SU-DHL-6 (cell line): Measurements from ENCODE around the gene TBL1X.
"Not testable (repeated sequence)": the region's sequence is repeated elsewhere in the genome, so short reads cannot be mapped to it uniquely, and the experiment has no call there.

Experiments
- H2AFZ ChIP-seq: fragments of 200-600 bp; sonication (generic); 2 replicates; pipeline ENCODE4 v1.6.1; 2014; ENCODE audit warnings: low read depth, mild to moderate bottlenecking, moderate library complexity, mixed read lengths, antibody characterized with exemption, low read length; ENCODE audit not compliant: severe bottlenecking
- H3F3A ChIP-seq: fragments of 200-600 bp; shearing (Covaris generic); 2 replicates; pipeline ENCODE4 v1.6.0; 2016; ENCODE audit warnings: antibody characterized with exemption, mild to moderate bottlenecking; ENCODE audit not compliant: insufficient read depth
- H3K27ac ChIP-seq: fragments of 200-600 bp; sonication (generic); 2 replicates; pipeline ENCODE4 v1.5.1; 2016; ENCODE audit warnings: low read depth, mild to moderate bottlenecking, low read length, moderate library complexity, mixed read lengths
- H3K27me3 ChIP-seq: fragments of 200-600 bp; sonication (generic), shearing (Covaris generic); 2 replicates; pipeline ENCODE4 v1.6.0; 2014; ENCODE audit warnings: mild to moderate bottlenecking, low read length
- H3K36me3 ChIP-seq: fragments of 200-600 bp; sonication (generic); 2 replicates; pipeline ENCODE4 v1.6.1; 2014; ENCODE audit warnings: mild to moderate bottlenecking, low read length, mixed read lengths
- H3K4me2 ChIP-seq: fragments of 300-600, 200-600 bp; shearing (Covaris generic), sonication (generic); 2 replicates; pipeline ENCODE4 v1.6.0; 2014; ENCODE audit warnings: low read length, low read depth, mild to moderate bottlenecking; ENCODE audit not compliant: poor library complexity, severe bottlenecking
- H3K4me3 ChIP-seq: fragments of 200-600 bp; sonication (generic); 2 replicates; pipeline ENCODE4 v1.5.1; 2014; ENCODE audit warnings: antibody characterized with exemption, low read length, mild to moderate bottlenecking, mixed read lengths; ENCODE audit not compliant: insufficient read depth, poor library complexity, severe bottlenecking
- H3K79me2 ChIP-seq: fragments of 200-600 bp; sonication (generic); 2 replicates; pipeline ENCODE4 v1.6.1; 2014; ENCODE audit warnings: mild to moderate bottlenecking, low read length, moderate library complexity; ENCODE audit not compliant: insufficient read depth
- H3K9ac ChIP-seq: fragments of 200-600 bp; sonication (generic); 2 replicates; pipeline ENCODE4 v1.7.0; 2014; ENCODE audit warnings: mild to moderate bottlenecking, low read length
- H3K9me2 ChIP-seq: fragments of 200-600 bp; sonication (generic); replicated peaks from 2 replicates; pipeline ENCODE4 v1.6.1; 2014; ENCODE audit warnings: low read length; ENCODE audit not compliant: insufficient read depth
- H3K9me3 ChIP-seq: fragments of 200-600 bp; sonication (generic); 2 replicates; pipeline ENCODE4 v1.6.1; 2014; ENCODE audit warnings: low read length, mixed read lengths; ENCODE audit not compliant: insufficient read depth
- H4K20me1 ChIP-seq: fragments of 200-600 bp; sonication (generic); 2 replicates; pipeline ENCODE4 v1.6.1; 2014; ENCODE audit warnings: low read depth, mild to moderate bottlenecking, antibody characterized with exemption, low read length, moderate library complexity, mixed read lengths
- CTCF ChIP-seq: fragments of 200-600 bp; sonication (generic); IDR thresholded peaks from one replicate; pipeline ENCODE4 v1.5.1; 2017; ENCODE audit warnings: antibody characterized with exemption, mild to moderate bottlenecking, low read length, moderate library complexity; ENCODE audit not compliant: insufficient read depth, poor library complexity, severe bottlenecking
- EZH2phosphoT487 ChIP-seq: fragments of 200-600 bp; sonication (generic), shearing (Covaris generic); conservative IDR thresholded peaks from 2 replicates; pipeline ENCODE4 v1.6.1; 2018; ENCODE audit warnings: mild to moderate bottlenecking, antibody characterized with exemption, low read length, moderate library complexity, mixed read lengths

The TBL1X gene

GRCh38 chrX:9765737-9766097 lies 300.9 kb downstream of the TBL1X start, which contains the start of gene GPR143:
TSS of gene GPR143 (minus strand) at chrX:9765847. CDS start at chrX:9765817, 30 bp downstream.
- Histone ChIP-seq H3K27me3 (no peaks in the 10 kb centered on the region), H3K9me3 (no peaks in the 10 kb centered on the region), H4K20me1 (no peaks in the 10 kb centered on the region), H3K27ac (no peak within 1 kb of the TSS), H2AFZ (no peak within 1 kb of the TSS), H3K9me2 (no peaks in the 10 kb centered on the region), H3K4me3 (no peak within 1 kb of the TSS), H3K4me2 (no peak within 1 kb of the TSS), H3K9ac (no peak within 1 kb of the TSS), H3F3A (no peaks in the 10 kb centered on the region), H3K36me3 (no peaks in the 10 kb centered on the region), H3K79me2 (no peaks in the 10 kb centered on the region)
- TF ChIP-seq EZH2phosphoT487 = no peak
- no peak for TF ChIP-seq CTCF

GRCh38 chrX:9767375-9767774 lies 302.5 kb downstream of the TBL1X start:
- Histone ChIP-seq H4K20me1 (no peaks in the 10 kb centered on the region), H3K9me2 (no peaks in the 10 kb centered on the region), H3K9me3 (no peaks in the 10 kb centered on the region), H2AFZ (no peak overlapping the region), H3K27me3 (no peaks in the 10 kb centered on the region), H3K36me3 (no peaks in the 10 kb centered on the region), H3K79me2 (no peaks in the 10 kb centered on the region), H3K9ac (no peak overlapping the region), H3K4me3 (no peak overlapping the region), H3K4me2 (no peak overlapping the region), H3F3A (no peaks in the 10 kb centered on the region), H3K27ac (no peak overlapping the region)
- TF ChIP-seq EZH2phosphoT487 = no peak
- TF ChIP-seq CTCF = no peak

DNA sequence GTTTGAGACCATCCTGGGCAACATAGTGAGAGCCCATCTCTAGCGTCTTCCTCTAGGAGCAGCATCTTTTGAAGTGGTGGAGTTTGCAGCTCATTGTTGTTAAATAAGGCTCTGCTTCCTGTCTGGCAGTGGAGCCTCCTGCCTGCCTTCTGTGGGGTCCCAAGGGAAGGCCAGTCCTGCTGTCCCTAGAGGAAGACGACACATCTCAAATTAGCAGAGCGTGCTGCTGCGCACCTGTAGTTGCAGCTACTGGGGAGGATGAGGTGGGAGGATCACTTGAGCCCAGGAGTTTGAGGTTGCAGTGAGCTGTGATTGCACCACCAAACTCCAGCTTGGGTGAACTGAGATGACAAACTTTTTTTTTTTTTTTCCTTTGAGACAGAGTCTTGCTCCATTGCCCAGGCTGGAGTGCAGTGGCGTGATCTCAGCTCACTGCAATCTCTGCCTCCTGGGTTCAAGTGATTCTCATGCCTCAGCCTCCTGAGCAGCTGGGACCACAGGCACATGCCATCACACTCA lies 303.5 kb downstream of the TBL1X start:
- H3K36me3 ChIP-seq, H3K27me3 ChIP-seq, H3K27ac ChIP-seq, H3K9me3 ChIP-seq, H3K4me2 ChIP-seq, H3F3A ChIP-seq, H3K9ac ChIP-seq, H3K79me2 ChIP-seq, H2AFZ ChIP-seq, H4K20me1 ChIP-seq, H3K4me3 ChIP-seq, H3K9me2 ChIP-seq: not testable (repeated sequence)

DNA sequence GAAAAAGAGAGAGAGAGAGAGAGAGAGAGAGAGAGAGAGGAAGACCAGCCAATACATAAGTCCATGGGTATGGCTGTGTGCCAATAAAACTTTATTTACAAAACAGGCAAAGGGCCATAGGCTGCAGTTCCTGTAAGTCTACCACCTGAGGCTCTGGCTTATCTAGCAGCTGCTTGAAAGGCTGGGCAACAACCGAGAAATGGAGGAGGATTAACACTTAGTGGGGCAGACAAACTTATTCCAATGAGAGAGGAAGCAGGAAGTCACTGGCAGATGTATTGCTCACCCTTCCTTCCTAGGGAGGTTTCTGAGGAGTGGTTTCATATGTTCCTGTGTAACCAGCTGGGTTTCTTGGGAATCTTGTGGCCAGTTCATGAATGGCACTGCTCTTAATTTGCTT lies 305.5 kb downstream of the TBL1X start:
- Histone ChIP-seq H3K4me2 (no peak overlapping the region), H3K79me2 (no peaks in the 10 kb centered on the region), H3K9ac (no peak overlapping the region), H3K9me2 (no peaks in the 10 kb centered on the region), H3F3A (no peaks in the 10 kb centered on the region), H2AFZ (no peak overlapping the region), H3K9me3 (no peaks in the 10 kb centered on the region), H3K4me3 (no peak overlapping the region), H3K27me3 (no peaks in the 10 kb centered on the region), H3K36me3 (no peaks in the 10 kb centered on the region), H3K27ac (no peak overlapping the region), H4K20me1 (no peaks in the 10 kb centered on the region)
- TF ChIP-seq EZH2phosphoT487 (no peak), CTCF (no peak)
